PC-9 (cell line): Measurements from ENCODE around the gene COL18A1. TPM values are rescaled to one million over a fixed set of nuclear protein-coding genes. Genes with fewer than 3 reads are reported as not detected.
A peak's percentile ranks its signal among the peaks of the same experiment; 100 is the strongest.

ENCODE experiments used
- BruUV-seq: library from RNA; stranded (reverse); fragments of 400-500 nt; replicated peaks from 2 replicates; lab custom pipeline; 2021; lab: Mats Ljungman, UMichigan
- CTCF ChIA-PET: fragments of 300-600 bp; sonication (Branson Sonifier 250); formaldehyde crosslinking; loops from one replicate; lab custom pipeline; 2022; ENCODE audit warnings: antibody characterized with exemption; lab: Charles Lee
- POLR2A ChIA-PET: fragments of 300-600 bp; sonication (Branson Sonifier 250); formaldehyde crosslinking; loops from one replicate; lab custom pipeline; 2022; ENCODE audit warnings: antibody characterized with exemption; ENCODE audit not compliant: unreplicated experiment; lab: Charles Lee
- DNase-seq, 2 experiments: peaks; one replicate each; pipeline versions ENCODE4 v3.0.0 to v3.0.0-alpha.2; 2015 to 2022; ENCODE audit warnings: mixed read lengths in 1 of 2
- H2AFZ ChIP-seq: fragments of 200-600 bp; sonication (generic); 2 replicates; pipeline ENCODE4 v1.8.1; 2017; ENCODE audit warnings: antibody characterized with exemption
- H3F3A ChIP-seq: fragments of 200-600 bp; sonication (generic); 2 replicates; pipeline ENCODE4 v1.8.1; 2017; ENCODE audit warnings: antibody characterized with exemption, mild to moderate bottlenecking, low read depth; ENCODE audit not compliant: insufficient read depth
- H3K27ac ChIP-seq: fragments of 200-600 bp; sonication (generic); 2 replicates; pipeline ENCODE4 v1.6.1; 2016; ENCODE audit warnings: mixed run types
- H3K27me3 ChIP-seq: fragments of 200-600 bp; sonication (generic); 2 replicates; pipeline ENCODE4 v1.6.1; 2016; ENCODE audit warnings: low read depth, mixed run types; ENCODE audit not compliant: insufficient read depth
- H3K36me3 ChIP-seq: fragments of 200-600 bp; sonication (generic); 2 replicates; pipeline ENCODE4 v1.6.1; 2016; ENCODE audit warnings: low read depth, mixed run types
- H3K4me1 ChIP-seq: fragments of 200-600 bp; sonication (generic); replicated peaks from 2 replicates; pipeline ENCODE4 v1.6.1; 2016; ENCODE audit warnings: mixed run types; ENCODE audit not compliant: insufficient read depth
- H3K4me2 ChIP-seq: fragments of 200-600 bp; sonication (generic); 2 replicates; pipeline ENCODE4 v1.6.1; 2017; ENCODE audit warnings: mixed run types
- H3K4me3 ChIP-seq: fragments of 200-600 bp; sonication (generic); 2 replicates; pipeline ENCODE4 v1.6.1; 2016; ENCODE audit warnings: mixed run types
- H3K79me2 ChIP-seq: fragments of 200-600 bp; sonication (generic); 2 replicates; pipeline ENCODE4 v1.6.1; 2017; ENCODE audit warnings: low read depth, mixed run types
- H3K9me2 ChIP-seq: fragments of 200-600 bp; sonication (generic); 2 replicates; pipeline ENCODE4 v1.8.1; 2017; ENCODE audit warnings: mild to moderate bottlenecking; ENCODE audit not compliant: insufficient read depth
- H3K9me3 ChIP-seq: fragments of 200-600 bp; sonication (generic); 2 replicates; pipeline ENCODE4 v1.8.1; 2016; ENCODE audit warnings: low read depth; ENCODE audit not compliant: insufficient read depth
- H4K20me1 ChIP-seq: fragments of 200-600 bp; sonication (generic); 2 replicates; pipeline ENCODE4 v1.8.1; 2017; ENCODE audit not compliant: insufficient read depth
- CTCF ChIP-seq: fragments of 200-600 bp; sonication (generic); conservative IDR thresholded peaks from 2 replicates; pipeline ENCODE4 v1.6.1; 2017; ENCODE audit warnings: mixed run types, antibody characterized with exemption, mild to moderate bottlenecking, moderate library complexity
- EZH2 ChIP-seq: fragments of 200-600 bp; sonication (generic); IDR thresholded peaks from 2 replicates; pipeline ENCODE4 v1.8.0; 2017; ENCODE audit warnings: antibody characterized with exemption, low read depth
- intact Hi-C: fragments of 100-400 bp; cut with micrococcal nuclease; formaldehyde crosslinking; loops from one replicate; pipeline ENCODE4 v1.10.0; 2022; ENCODE audit not compliant: unreplicated experiment
- total RNA-seq: library from RNA; stranded (reverse); gene quantifications from 2 replicates; pipeline ENCODE4 v1.2.3, GENCODE V29; 2021

The COL18A1 gene
- total RNA-seq, 1 experiment from 2014 or later = 82.4 TPM

- no peaks in the 10 kb centered on the region for H3K36me3 ChIP-seq
- H3K9me2 ChIP-seq = no peaks in the 10 kb centered on the region
- CTCF ChIA-PET = no interaction called here
- no peak overlapping the region for H2AFZ ChIP-seq
- no peaks in the 10 kb centered on the region for H3K4me1 ChIP-seq
- intact Hi-C loops = no loop called here
- no TSS peak for BruUV-seq
- POLR2A ChIA-PET = no interaction called here
- no peak overlapping the region for H3K27ac ChIP-seq
- H3K9me3 ChIP-seq = no peaks in the 10 kb centered on the region; the same call in 1 of the 2 replicates
- no peaks in the 10 kb centered on the region for H4K20me1 ChIP-seq
- no peak overlapping the region for H3K4me3 ChIP-seq
- TF ChIP-seq EZH2 = no peak
- no peak for TF ChIP-seq CTCF
- H3F3A ChIP-seq = peaks cover 17% of the 10 kb centered on the region
- H3K4me2 ChIP-seq = no peak overlapping the region
- no peaks in the 10 kb centered on the region for H3K27me3 ChIP-seq
- no peak for DNase-seq
- no peaks in the 10 kb centered on the region for H3K79me2 ChIP-seq
Measured at GRCh38 chr21:45454060-45454925, 49.3 kb downstream of the COL18A1 start.

GRCh38 chr21:45454926-45455673 lies 50.1 kb downstream of the COL18A1 start:
- no peaks in the 10 kb centered on the region for H4K20me1 ChIP-seq
- ChIA-PET CTCF (no interaction called here), POLR2A (no interaction called here)
- TF ChIP-seq EZH2 (no peak), CTCF (no peak)
- H3K9me2 ChIP-seq = no peaks in the 10 kb centered on the region
- H3K9me3 ChIP-seq = no peaks in the 10 kb centered on the region; the same call in 1 of the 2 replicates
- H3K27ac ChIP-seq = no peak overlapping the region
- no peak overlapping the region for H3K4me2 ChIP-seq
- peaks cover 17% of the 10 kb centered on the region for H3F3A ChIP-seq
- no peaks in the 10 kb centered on the region for H3K4me1 ChIP-seq
- no TSS peak for BruUV-seq
- no peaks in the 10 kb centered on the region for H3K27me3 ChIP-seq
- H3K36me3 ChIP-seq = no peaks in the 10 kb centered on the region
- intact Hi-C loops = no loop called here
- no peaks in the 10 kb centered on the region for H3K79me2 ChIP-seq
- no peak overlapping the region for H3K4me3 ChIP-seq
- H2AFZ ChIP-seq = no peak overlapping the region
- peak in 1 of 2 experiments; percentile 73 for DNase-seq

GRCh38 chr21:45455674-45456583 lies 51.0 kb downstream of the COL18A1 start:
- H2AFZ ChIP-seq = no peak overlapping the region
- CTCF ChIA-PET = no interaction called here
- no peaks in the 10 kb centered on the region for H4K20me1 ChIP-seq

More at GRCh38 chr21:45455674-45456583, 51.0 kb downstream of the COL18A1 start:
- H3K4me2 ChIP-seq = no peak overlapping the region
- POLR2A ChIA-PET = no interaction called here
- no peak for DNase-seq
- no peaks in the 10 kb centered on the region for H3K9me2 ChIP-seq
- no TSS peak for BruUV-seq
- no peaks in the 10 kb centered on the region; the same call in 1 of the 2 replicates for H3K9me3 ChIP-seq
- no peaks in the 10 kb centered on the region for H3K79me2 ChIP-seq
- H3F3A ChIP-seq = peaks cover 17% of the 10 kb centered on the region
- H3K27me3 ChIP-seq = no peaks in the 10 kb centered on the region
- H3K36me3 ChIP-seq = no peaks in the 10 kb centered on the region
- intact Hi-C loops = no loop called here
- no peak overlapping the region for H3K27ac ChIP-seq
- no peaks in the 10 kb centered on the region for H3K4me1 ChIP-seq
- no peak overlapping the region for H3K4me3 ChIP-seq
- TF ChIP-seq EZH2 (no peak), CTCF (no peak)
